Natural killer cell treated with Interleukin-12 subunit alpha and Interleukin-12 subunit beta and Interleukin-15 and Interleukin-18, amount 100 ng/mL, for 72 hours (primary cell): ENCODE data around the gene LPA. TPM values are rescaled to one million over a fixed set of nuclear protein-coding genes. Genes with fewer than 3 reads are reported as not detected.
"Not testable (repeated sequence)": the region's sequence is repeated elsewhere in the genome, so short reads cannot be mapped to it uniquely, and the experiment has no call there.

Experiments
- ATAC-seq, 2 donors: fragments of 150-1000 bp; cut with Tn5 transposase in 1 of 2; sonication (Bioruptor Pico), chemical (Tn5 transposase) in 1 of 2; 2 replicates each; pipeline ENCODE4 v1.10.0; 2021
- DNase-seq: peaks from one replicate; pipeline ENCODE4 v3.0.0; 2022; ENCODE audit warnings: low spot score
- H3K27ac Mint-ChIP-seq, 2 donors: 1 replicate in 1 of 2; 2 replicates in 1 of 2; pipeline ENCODE4 v1.8.0; 2022; ENCODE audit warnings: mixed read lengths in 2 of 2, mild to moderate bottlenecking in 1 of 2, moderate library complexity in 1 of 2
- H3K27me3 Mint-ChIP-seq, 2 donors: 1 replicate in 1 of 2; 2 replicates in 1 of 2; pipeline ENCODE4 v1.8.0; 2022; ENCODE audit warnings: mixed read lengths in 2 of 2
- H3K36me3 Mint-ChIP-seq: one replicate; pipeline ENCODE4 v1.8.0; 2022; ENCODE audit warnings: mixed read lengths
- H3K4me1 Mint-ChIP-seq, 2 donors: 1 replicate in 1 of 2; 2 replicates in 1 of 2; pipeline ENCODE4 v1.8.0; 2022; ENCODE audit warnings: low read depth in 2 of 2, mixed read lengths in 2 of 2, mild to moderate bottlenecking in 1 of 2
- H3K4me3 Mint-ChIP-seq: one replicate; pipeline ENCODE4 v1.8.0; 2022; ENCODE audit warnings: mixed read lengths
- H3K9me3 Mint-ChIP-seq: 2 replicates; pipeline ENCODE4 v1.8.0; 2022; ENCODE audit warnings: mixed read lengths
- total RNA-seq, 2 donors: library from RNA; stranded (reverse); gene quantifications; one replicate each; pipeline ENCODE4 v1.2.3, GENCODE V29; 2022

The LPA gene
- not detected for total RNA-seq

GRCh38 chr6:160664198-160664597 lies at the start of gene LPA:
TSS of gene LPA (minus strand) at chr6:160664275. CDS start at chr6:160664214, 61 bp downstream.
- not testable (repeated sequence) for H3K4me3 Mint-ChIP-seq, H3K4me1 Mint-ChIP-seq, ATAC-seq, H3K9me3 Mint-ChIP-seq, H3K36me3 Mint-ChIP-seq, H3K27ac Mint-ChIP-seq, DNase-seq
- H3K27me3 Mint-ChIP-seq: peaks cover 16 to 34% of the 10 kb centered on the region in 2 donors

GRCh38 chr6:160708993-160709392 lies 44.9 kb upstream of the LPA start:
- H3K4me3 Mint-ChIP-seq, ATAC-seq, H3K9me3 Mint-ChIP-seq, H3K27ac Mint-ChIP-seq, DNase-seq, H3K4me1 Mint-ChIP-seq, H3K36me3 Mint-ChIP-seq: not testable (repeated sequence)
- peaks cover 10 to 30% of the 10 kb centered on the region in 2 donors for H3K27me3 Mint-ChIP-seq

- ATAC-seq, H3K4me3 Mint-ChIP-seq, H3K36me3 Mint-ChIP-seq, H3K27ac Mint-ChIP-seq, H3K4me1 Mint-ChIP-seq, H3K9me3 Mint-ChIP-seq, DNase-seq: not testable (repeated sequence)
- H3K27me3 Mint-ChIP-seq: peaks cover 13 to 30% of the 10 kb centered on the region in 2 donors
Observed at GRCh38 chr6:160704688-160705087, 40.6 kb upstream of the LPA start.

GRCh38 chr6:160701918-160702680 lies 38.0 kb upstream of the LPA start, which contains the start of gene PLG:
TSS of gene PLG (plus strand) at chr6:160702244. CDS start at chr6:160702305, 61 bp downstream.
- H3K9me3 Mint-ChIP-seq, DNase-seq, ATAC-seq, H3K27ac Mint-ChIP-seq, H3K4me1 Mint-ChIP-seq, H3K4me3 Mint-ChIP-seq, H3K36me3 Mint-ChIP-seq: not testable (repeated sequence)
- peaks cover 17 to 25% of the 10 kb centered on the region in 2 donors for H3K27me3 Mint-ChIP-seq

- no peak for DNase-seq
- Mint-ChIP-seq H3K9me3 (no peaks in the 10 kb centered on the region), H3K4me1 (no peaks in the 10 kb centered on the region), H3K27ac (no peak overlapping the region), H3K36me3 (no peaks in the 10 kb centered on the region), H3K4me3 (no peak overlapping the region), H3K27me3 (peaks cover 12 to 23% of the 10 kb centered on the region in 2 donors)
- ATAC-seq: no peak
Observed at GRCh38 chr6:160697826-160698225, 33.8 kb upstream of the LPA start.

GRCh38 chr6:160696884-160697283 lies 32.8 kb upstream of the LPA start:
- not testable (repeated sequence) for H3K4me1 Mint-ChIP-seq, H3K4me3 Mint-ChIP-seq, H3K27ac Mint-ChIP-seq, ATAC-seq, H3K36me3 Mint-ChIP-seq, H3K9me3 Mint-ChIP-seq, DNase-seq
- peaks cover 14 to 22% of the 10 kb centered on the region in 2 donors for H3K27me3 Mint-ChIP-seq

GRCh38 chr6:160695622-160696021 lies 31.5 kb upstream of the LPA start:
- DNase-seq, H3K36me3 Mint-ChIP-seq, H3K27ac Mint-ChIP-seq, ATAC-seq, H3K4me1 Mint-ChIP-seq, H3K9me3 Mint-ChIP-seq, H3K4me3 Mint-ChIP-seq: not testable (repeated sequence)
- H3K27me3 Mint-ChIP-seq: peaks cover 11 to 16% of the 10 kb centered on the region in 2 donors

GRCh38 chr6:160695025-160695424 lies 30.9 kb upstream of the LPA start:
- not testable (repeated sequence) for H3K36me3 Mint-ChIP-seq, H3K27ac Mint-ChIP-seq, ATAC-seq, H3K4me3 Mint-ChIP-seq, DNase-seq, H3K9me3 Mint-ChIP-seq, H3K4me1 Mint-ChIP-seq
- H3K27me3 Mint-ChIP-seq: peaks cover 11 to 16% of the 10 kb centered on the region in 2 donors

GRCh38 chr6:160692369-160692959 lies 28.4 kb upstream of the LPA start:
- H3K9me3 Mint-ChIP-seq: no peaks in the 10 kb centered on the region
- H3K27me3 Mint-ChIP-seq: peaks cover 8 to 27% of the 10 kb centered on the region in 2 donors
- H3K4me3 Mint-ChIP-seq: no peak overlapping the region
- DNase-seq (no peak), ATAC-seq (no peak)
- H3K36me3 Mint-ChIP-seq: no peaks in the 10 kb centered on the region
- H3K4me1 Mint-ChIP-seq: no peaks in the 10 kb centered on the region
- H3K27ac Mint-ChIP-seq: no peak overlapping the region

- ATAC-seq: no peak
- H3K4me1 Mint-ChIP-seq: no peaks in the 10 kb centered on the region
- H3K27me3 Mint-ChIP-seq: peaks cover 8 to 35% of the 10 kb centered on the region in 2 donors
- no peak overlapping the region for H3K27ac Mint-ChIP-seq
- no peaks in the 10 kb centered on the region for H3K9me3 Mint-ChIP-seq
- DNase-seq: no peak
- H3K4me3 Mint-ChIP-seq: no peak overlapping the region
- H3K36me3 Mint-ChIP-seq: no peaks in the 10 kb centered on the region
Observed at GRCh38 chr6:160691617-160692016, 27.5 kb upstream of the LPA start.

- ATAC-seq (no peak), DNase-seq (no peak)
- Mint-ChIP-seq H3K27ac (no peak overlapping the region), H3K4me3 (no peak overlapping the region), H3K4me1 (no peaks in the 10 kb centered on the region), H3K27me3 (peaks cover 7 to 34% of the 10 kb centered on the region in 2 donors), H3K9me3 (no peaks in the 10 kb centered on the region), H3K36me3 (no peaks in the 10 kb centered on the region)
Observed at GRCh38 chr6:160690458-160690857, 26.4 kb upstream of the LPA start.

GRCh38 chr6:160685762-160686450 lies 21.8 kb upstream of the LPA start:
- Mint-ChIP-seq H3K4me3 (no peak overlapping the region), H3K36me3 (no peaks in the 10 kb centered on the region), H3K27ac (no peak overlapping the region), H3K9me3 (no peaks in the 10 kb centered on the region), H3K27me3 (peaks cover 3 to 32% of the 10 kb centered on the region in 2 donors), H3K4me1 (no peaks in the 10 kb centered on the region)
- ATAC-seq (no peak), DNase-seq (no peak)

- H3K4me1 Mint-ChIP-seq, H3K27ac Mint-ChIP-seq, H3K36me3 Mint-ChIP-seq, DNase-seq, ATAC-seq, H3K9me3 Mint-ChIP-seq, H3K4me3 Mint-ChIP-seq: not testable (repeated sequence)
- H3K27me3 Mint-ChIP-seq: peaks cover 3 to 32% of the 10 kb centered on the region in 2 donors
Observed at GRCh38 chr6:160685101-160685761, 21.2 kb upstream of the LPA start.
